ENCODE measurements around the gene CDYL.

The CDYL gene

GRCh38 chr6:4964675-4965561 is 188.7 kb downstream of the CDYL start:
- no peak for DNase-seq (ENCODE audit: low read depth)

GRCh38 chr6:4965562-4966389 is 189.6 kb downstream of the CDYL start:
- DNase-seq (ENCODE audit: low read depth): no peak

GRCh38 chr6:4967301-4968030 is 191.3 kb downstream of the CDYL start:
- no peak for DNase-seq (ENCODE audit: low read depth)

GRCh38 chr6:4969609-4970285 is 193.5 kb downstream of the CDYL start:
- no peak for DNase-seq (ENCODE audit: low read depth)

GRCh38 chr6:4970739-4971395 is 194.7 kb downstream of the CDYL start:
- DNase-seq (ENCODE audit: low read depth): no peak

- no peak for DNase-seq (ENCODE audit: low read depth)
These were observed 195.6 kb downstream of the CDYL start for GRCh38 chr6:4971851-4972250.

- no peak for DNase-seq (ENCODE audit: low read depth)
These were observed 196.2 kb downstream of the CDYL start for GRCh38 chr6:4972438-4972837.

- DNase-seq (ENCODE audit: low read depth): no peak
These were observed 197.2 kb downstream of the CDYL start for GRCh38 chr6:4973415-4973814.

GRCh38 chr6:4973982-4974745 is 198.0 kb downstream of the CDYL start:
- DNase-seq (ENCODE audit: low read depth): no peak

GRCh38 chr6:4974962-4975361 is 198.8 kb downstream of the CDYL start:
- no peak for DNase-seq (ENCODE audit: low read depth)

GRCh38 chr6:4975506-4975905 is 199.3 kb downstream of the CDYL start:
- DNase-seq (ENCODE audit: low read depth): no peak

- no peak for DNase-seq (ENCODE audit: low read depth)
These were observed 201.3 kb downstream of the CDYL start for GRCh38 chr6:4977468-4977867.

GRCh38 chr6:4979426-4979825 is 203.2 kb downstream of the CDYL start:
- no peak for DNase-seq (ENCODE audit: low read depth)

GRCh38 chr6:4981761-4982160 is 205.6 kb downstream of the CDYL start:
- DNase-seq (ENCODE audit: low read depth): no peak

- no peak for DNase-seq (ENCODE audit: low read depth)
These were observed 207.1 kb downstream of the CDYL start for GRCh38 chr6:4983322-4983721.

- no peak for DNase-seq (ENCODE audit: low read depth)
These were observed 210.8 kb downstream of the CDYL start for GRCh38 chr6:4986999-4987398.

- DNase-seq (ENCODE audit: low read depth): no peak
These were observed 211.2 kb downstream of the CDYL start for GRCh38 chr6:4987432-4987831.

- no peak for DNase-seq (ENCODE audit: low read depth)
These were observed 218.5 kb downstream of the CDYL start for GRCh38 chr6:4994741-4995140.

- no peak for DNase-seq (ENCODE audit: low read depth)
These were observed 221.7 kb downstream of the CDYL start for GRCh38 chr6:4997862-4998261.

- no peak for DNase-seq (ENCODE audit: low read depth)
These were observed 223.4 kb downstream of the CDYL start for GRCh38 chr6:4999586-4999985.
